Ascending aorta (tissue), 2 donors: ENCODE results near the gene CRYBG2. TPM values are rescaled to one million over a fixed set of nuclear protein-coding genes. Genes with fewer than 3 reads are reported as not detected.

Experiments used
- DNase-seq, 2 donors: peaks; one replicate each; pipeline ENCODE4 v3.0.0-alpha.2; 2019; ENCODE audit warnings: low spot score in 2 of 2
- H3K27ac ChIP-seq, 2 donors: fragments of 200-600 bp; sonication (generic); one replicate each; pipeline ENCODE4 v1.5.1; 2016 to 2017; ENCODE audit warnings: mild to moderate bottlenecking in 1 of 2
- H3K27me3 ChIP-seq: fragments of 200-600 bp; sonication (generic); one replicate; pipeline ENCODE4 v1.5.1; 2017
- H3K36me3 ChIP-seq, 2 donors: fragments of 200-600 bp; sonication (generic); one replicate each; pipeline ENCODE4 v1.5.1; 2016
- H3K4me1 ChIP-seq, 2 donors: fragments of 200-600 bp; sonication (generic); one replicate each; pipeline ENCODE4 v1.5.1; 2016 to 2017; ENCODE audit warnings: mild to moderate bottlenecking in 1 of 2
- H3K4me3 ChIP-seq, 2 donors: fragments of 200-600 bp; sonication (generic); one replicate each; pipeline ENCODE4 v1.5.1; 2016 to 2017; ENCODE audit warnings: mild to moderate bottlenecking in 1 of 2
- H3K9me3 ChIP-seq, 2 donors: fragments of 200-600 bp; sonication (generic); one replicate each; pipeline ENCODE4 v1.5.1; 2016
- CTCF ChIP-seq, 3 experiments: fragments of 200-600 bp in 2 of 3; fragments of 450-650 bp in 1 of 3; sonication (generic) in 2 of 3; IDR thresholded peaks; one replicate each; pipeline ENCODE4 v1.5.1; 2016 to 2019; ENCODE audit warnings: antibody characterized with exemption in 3 of 3, mild to moderate bottlenecking in 1 of 3, moderate library complexity in 1 of 3
- intact Hi-C: fragments of 100-400 bp; cut with DNase I; formaldehyde crosslinking; loops from one replicate; pipeline ENCODE4 v1.15.1; 2023
- total RNA-seq: library from RNA; depleted of rRNA; stranded (reverse); fragments of >200 nt; gene quantifications from one replicate; pipeline ENCODE4 v1.1.0, GENCODE V29; 2016

The CRYBG2 gene
- total RNA-seq, 1 donor from 2014 or later = not detected

- intact Hi-C loops = no loop called here
- no peaks in the 10 kb centered on the region for H3K36me3 ChIP-seq
- no peak for DNase-seq
- H3K9me3 ChIP-seq = no peaks in the 10 kb centered on the region
- H3K4me1 ChIP-seq = peaks cover 8 to 23% of the 10 kb centered on the region in 2 donors
- no peak overlapping the region for H3K4me3 ChIP-seq
- peak overlapping the region; percentile 5 to 29 for H3K27ac ChIP-seq
- no peaks in the 10 kb centered on the region for H3K27me3 ChIP-seq
- TF ChIP-seq CTCF (IDR thresholded peaks at IDR 0.05) = no peak
Measured at GRCh38 chr1:26286064-26286416, 67.9 kb downstream of the CRYBG2 start.

DNA sequence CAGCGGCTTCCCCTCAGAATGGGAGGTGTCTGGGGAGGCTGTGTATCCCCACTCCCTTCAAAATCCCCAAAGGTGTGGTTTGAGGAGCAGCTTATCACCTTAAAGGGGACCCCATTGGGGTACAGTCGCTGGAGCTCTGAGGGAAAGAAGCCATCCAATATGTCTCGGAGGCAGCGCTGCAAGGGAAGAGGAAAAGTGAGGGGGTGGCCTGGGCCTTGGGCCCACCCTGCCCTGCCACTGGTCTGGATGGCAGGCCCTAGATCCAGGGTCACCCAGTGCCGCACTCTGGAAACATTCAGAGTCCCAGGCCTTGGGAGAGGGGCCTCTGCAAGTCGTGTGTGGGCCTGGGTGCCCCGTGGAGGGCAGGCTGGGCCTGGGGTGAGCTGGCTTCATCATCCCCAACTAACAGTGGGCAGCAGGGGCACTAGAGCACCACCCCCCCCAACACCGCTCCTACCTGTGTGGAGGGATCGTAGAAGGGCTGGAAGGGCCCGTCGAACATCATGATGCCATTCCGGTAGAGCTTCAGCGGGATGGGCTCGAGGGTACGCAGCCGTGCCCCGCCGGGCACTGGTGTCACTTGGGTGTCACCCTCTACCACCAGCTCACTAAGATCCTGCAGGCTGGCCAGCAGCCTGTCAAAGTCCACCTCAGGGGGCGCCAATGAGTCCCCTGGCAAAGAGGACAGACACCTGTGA, 68.4 kb downstream of the CRYBG2 start:
- TF ChIP-seq CTCF (IDR thresholded peaks at IDR 0.05) = peak in 1 of 3 experiments; percentile 14
- no peak overlapping the region for H3K4me3 ChIP-seq
- intact Hi-C loops = loop anchor here (2.0 kb wide), 1 partner anchor 51 kb away; the partner anchor contains the start of gene CEP85
- peak overlapping the region; percentile 61 for H3K27ac ChIP-seq
- H3K9me3 ChIP-seq = no peaks in the 10 kb centered on the region
- no peak for DNase-seq
- no peaks in the 10 kb centered on the region for H3K36me3 ChIP-seq
- no peaks in the 10 kb centered on the region for H3K27me3 ChIP-seq
- H3K4me1 ChIP-seq = peaks cover 13 to 28% of the 10 kb centered on the region in 2 donors

- Histone ChIP-seq H3K36me3 (no peaks in the 10 kb centered on the region), H3K27me3 (no peaks in the 10 kb centered on the region), H3K27ac (peak overlapping the region; percentile 61 to 69), H3K4me1 (peaks cover 13 to 29% of the 10 kb centered on the region in 2 donors), H3K9me3 (no peaks in the 10 kb centered on the region), H3K4me3 (no peak overlapping the region)
- intact Hi-C loops = loop anchor here (2.0 kb wide), 1 partner anchor 50 kb away; the partner anchor contains the start of gene CEP85
- peak in 2 of 3 experiments; percentile 27 to 50 for TF ChIP-seq CTCF (IDR thresholded peaks at IDR 0.05)
- DNase-seq = peak; percentile 77 to 96
Measured at GRCh38 chr1:26284597-26285347, 69.2 kb downstream of the CRYBG2 start.

DNA sequence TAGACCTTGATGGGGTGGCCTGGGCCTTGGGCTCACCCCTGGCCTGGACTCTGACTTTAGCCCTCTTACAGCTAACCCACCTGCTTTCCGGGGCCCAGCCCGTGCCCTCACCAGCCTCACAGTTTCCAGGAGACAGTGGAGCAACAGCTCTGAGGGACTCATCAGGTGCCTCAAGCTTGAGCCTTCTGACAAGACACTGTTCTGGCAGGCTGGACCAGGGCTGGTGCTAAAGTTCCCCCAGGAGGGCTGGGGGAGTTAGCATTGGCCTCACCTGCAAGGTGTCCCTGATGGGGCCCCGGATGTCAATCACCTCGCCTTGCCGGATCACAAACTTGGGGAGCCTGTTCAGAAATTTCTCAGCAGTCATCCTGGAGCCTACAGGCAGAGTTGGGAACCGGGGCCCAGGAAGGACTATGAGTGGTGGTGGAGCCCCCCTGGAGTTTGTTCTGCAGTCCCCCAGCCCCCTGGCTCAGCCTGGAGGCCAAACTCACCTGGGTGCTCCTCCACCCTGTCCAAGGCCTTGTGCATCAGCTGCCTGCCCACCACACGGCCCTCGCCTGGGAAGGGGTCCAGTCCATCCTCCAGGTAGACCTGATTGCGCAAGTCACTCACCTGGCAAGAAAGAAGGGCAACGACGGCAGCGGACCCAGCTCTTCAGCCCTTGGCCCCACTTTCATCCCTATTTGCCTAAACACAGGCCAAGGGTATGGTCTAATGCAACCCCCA, 69.9 kb downstream of the CRYBG2 start:
- Histone ChIP-seq H3K27ac (peak overlapping the region; percentile 61 to 69), H3K4me1 (peaks cover 17 to 33% of the 10 kb centered on the region in 2 donors), H3K9me3 (no peaks in the 10 kb centered on the region), H3K27me3 (no peaks in the 10 kb centered on the region), H3K36me3 (no peaks in the 10 kb centered on the region), H3K4me3 (no peak overlapping the region)
- no peak for DNase-seq
- intact Hi-C loops = loop anchor here (2.0 kb wide), 1 partner anchor 49 kb away; the partner anchor contains the start of gene CEP85
- no peak for TF ChIP-seq CTCF (IDR thresholded peaks at IDR 0.05)

GRCh38 chr1:26283279-26283853, 70.6 kb downstream of the CRYBG2 start:
- no peaks in the 10 kb centered on the region for H3K9me3 ChIP-seq
- H3K36me3 ChIP-seq = no peaks in the 10 kb centered on the region
- TF ChIP-seq CTCF (IDR thresholded peaks at IDR 0.05) = no peak
- no peak overlapping the region for H3K4me3 ChIP-seq
- DNase-seq = no peak
- peak overlapping the region; percentile 61 to 69 for H3K27ac ChIP-seq
- no peaks in the 10 kb centered on the region for H3K27me3 ChIP-seq
- intact Hi-C loops = no loop called here
- peaks cover 22 to 39% of the 10 kb centered on the region in 2 donors for H3K4me1 ChIP-seq
